ENCODE results near the gene PDZD8.

Gene PDZD8

DNA sequence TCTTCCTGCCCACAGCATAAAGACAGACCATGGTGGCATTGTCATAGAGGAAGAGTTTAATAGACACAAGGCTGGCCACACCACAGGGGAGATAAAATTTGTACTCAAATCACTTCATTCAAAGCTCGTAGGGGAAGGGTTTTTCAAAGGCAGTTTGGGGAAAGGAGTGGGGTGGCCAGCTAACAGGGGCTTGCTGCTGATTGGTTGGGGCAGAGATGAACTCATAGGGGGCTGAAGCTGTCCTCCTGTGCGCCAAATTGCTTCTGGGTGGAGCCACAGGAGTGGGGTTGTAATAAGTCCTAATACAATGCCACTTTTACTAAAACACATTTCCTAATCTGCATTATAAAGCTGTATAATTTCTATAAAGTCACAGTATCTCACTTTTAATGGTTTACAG, 22.5 kb downstream of the PDZD8 start:
- TF ChIP-seq EZH2phosphoT487 (IDR thresholded peaks at IDR 0.05; ENCODE audit: low read depth), result no peak
- TF ChIP-seq, protein P1, sequence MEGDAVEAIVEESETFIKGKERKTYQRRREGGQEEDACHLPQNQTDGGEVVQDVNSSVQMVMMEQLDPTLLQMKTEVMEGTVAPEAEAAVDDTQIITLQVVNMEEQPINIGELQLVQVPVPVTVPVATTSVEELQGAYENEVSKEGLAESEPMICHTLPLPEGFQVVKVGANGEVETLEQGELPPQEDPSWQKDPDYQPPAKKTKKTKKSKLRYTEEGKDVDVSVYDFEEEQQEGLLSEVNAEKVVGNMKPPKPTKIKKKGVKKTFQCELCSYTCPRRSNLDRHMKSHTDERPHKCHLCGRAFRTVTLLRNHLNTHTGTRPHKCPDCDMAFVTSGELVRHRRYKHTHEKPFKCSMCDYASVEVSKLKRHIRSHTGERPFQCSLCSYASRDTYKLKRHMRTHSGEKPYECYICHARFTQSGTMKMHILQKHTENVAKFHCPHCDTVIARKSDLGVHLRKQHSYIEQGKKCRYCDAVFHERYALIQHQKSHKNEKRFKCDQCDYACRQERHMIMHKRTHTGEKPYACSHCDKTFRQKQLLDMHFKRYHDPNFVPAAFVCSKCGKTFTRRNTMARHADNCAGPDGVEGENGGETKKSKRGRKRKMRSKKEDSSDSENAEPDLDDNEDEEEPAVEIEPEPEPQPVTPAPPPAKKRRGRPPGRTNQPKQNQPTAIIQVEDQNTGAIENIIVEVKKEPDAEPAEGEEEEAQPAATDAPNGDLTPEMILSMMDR (IDR thresholded peaks at IDR 0.05; ENCODE audit: low read depth, low read length), result no peak
- no peaks in the 10 kb centered on the region for H3K27me3 ChIP-seq (ENCODE audit: low read depth, low read length)
- H3K9me3 ChIP-seq (ENCODE audit: insufficient read depth, low read length), result no peaks in the 10 kb centered on the region
- H3K27ac ChIP-seq (ENCODE audit: low read length), result no peak overlapping the region
- no peak overlapping the region for H2AFZ ChIP-seq (ENCODE audit: low read depth, low read length)
- peaks cover 8% of the 10 kb centered on the region for H3K4me1 ChIP-seq (ENCODE audit: low read length)
- H3K36me3 ChIP-seq (replicated peaks; ENCODE audit: low read depth, low read length), result no peaks in the 10 kb centered on the region
- no peak overlapping the region for H3K4me3 ChIP-seq (ENCODE audit: low read length)
- H3K9ac ChIP-seq (ENCODE audit: low read length), result no peak overlapping the region
- peaks cover 59% of the 10 kb centered on the region for H3K79me2 ChIP-seq (ENCODE audit: low read length)
- no peak overlapping the region for H3K4me2 ChIP-seq (ENCODE audit: low read length)
- peaks cover 32% of the 10 kb centered on the region for H4K20me1 ChIP-seq (ENCODE audit: insufficient read depth, low read length)

DNA sequence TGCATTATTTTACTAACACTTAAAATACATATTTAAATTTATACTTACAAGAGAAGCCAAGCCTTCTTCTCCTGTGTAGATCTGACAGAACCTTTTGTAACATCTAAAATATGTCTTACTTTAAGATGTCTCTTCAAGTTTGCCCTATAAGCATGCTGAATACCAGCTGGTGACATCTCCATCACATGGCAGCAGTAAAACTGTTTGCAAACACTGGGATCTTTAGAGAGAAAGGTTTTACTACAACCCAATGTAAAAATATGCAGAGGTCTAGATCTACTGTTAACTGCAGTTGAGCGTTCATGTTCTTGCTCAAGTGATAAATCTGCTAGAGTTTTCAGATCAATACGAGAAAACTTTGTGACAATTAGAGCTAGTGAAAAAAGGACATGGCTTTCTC, 23.2 kb downstream of the PDZD8 start:
- peaks cover 36% of the 10 kb centered on the region for H4K20me1 ChIP-seq (ENCODE audit: insufficient read depth, low read length)
- no peaks in the 10 kb centered on the region for H3K27me3 ChIP-seq (ENCODE audit: low read depth, low read length)
- H3K9me3 ChIP-seq (ENCODE audit: insufficient read depth, low read length), result no peaks in the 10 kb centered on the region
- H2AFZ ChIP-seq (ENCODE audit: low read depth, low read length), result no peak overlapping the region
- H3K4me2 ChIP-seq (ENCODE audit: low read length), result no peak overlapping the region
- H3K36me3 ChIP-seq (replicated peaks; ENCODE audit: low read depth, low read length), result no peaks in the 10 kb centered on the region
- peaks cover 61% of the 10 kb centered on the region for H3K79me2 ChIP-seq (ENCODE audit: low read length)
- peaks cover 8% of the 10 kb centered on the region for H3K4me1 ChIP-seq (ENCODE audit: low read length)
- no peak overlapping the region for H3K27ac ChIP-seq (ENCODE audit: low read length)
- H3K4me3 ChIP-seq (ENCODE audit: low read length), result no peak overlapping the region
- no peak overlapping the region for H3K9ac ChIP-seq (ENCODE audit: low read length)
- TF ChIP-seq, protein P1 (IDR thresholded peaks at IDR 0.05; ENCODE audit: low read depth, low read length), result no peak
- TF ChIP-seq EZH2phosphoT487 (IDR thresholded peaks at IDR 0.05; ENCODE audit: low read depth), result no peak

DNA sequence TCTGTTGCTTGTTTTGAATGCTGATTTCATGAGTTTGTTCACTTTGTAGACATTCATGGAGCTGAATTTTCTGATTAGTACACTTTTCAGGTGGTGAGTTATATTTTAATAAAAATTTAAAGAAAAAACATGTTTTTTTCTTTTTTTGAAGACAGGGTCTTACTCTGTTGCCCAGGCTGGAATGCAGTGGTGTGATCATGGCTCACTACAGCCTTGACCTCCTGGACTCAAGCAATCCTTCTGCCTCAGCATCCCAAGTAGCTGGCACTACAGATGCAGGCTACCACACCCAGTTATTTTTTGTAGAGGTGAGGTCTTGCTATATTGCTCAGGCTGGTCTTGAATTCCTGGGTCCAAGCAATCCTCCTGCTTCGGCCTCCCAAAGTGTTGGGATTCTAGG, 23.7 kb downstream of the PDZD8 start:
- H4K20me1 ChIP-seq (ENCODE audit: insufficient read depth, low read length), result peaks cover 38% of the 10 kb centered on the region

DNA sequence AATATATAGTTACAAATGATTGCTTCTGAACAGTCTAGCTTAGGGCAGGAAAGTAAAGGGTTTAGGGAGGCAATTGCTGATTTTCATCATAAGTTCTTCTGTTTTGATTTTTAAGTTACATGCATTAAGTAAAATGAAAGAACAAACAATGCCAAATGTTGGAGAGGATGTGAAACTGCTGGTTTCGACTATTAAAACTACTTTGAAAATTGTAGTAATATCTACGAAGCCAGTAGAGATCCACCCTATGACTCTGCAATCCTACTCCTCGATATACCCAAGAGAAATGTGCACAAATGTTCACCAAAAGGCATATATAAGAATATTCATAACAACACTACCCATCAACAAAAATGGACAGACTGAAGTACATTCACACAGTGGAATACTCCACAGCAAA, 24.3 kb downstream of the PDZD8 start:
- no peak overlapping the region for H3K27ac ChIP-seq (ENCODE audit: low read length)
- no peaks in the 10 kb centered on the region for H3K36me3 ChIP-seq (replicated peaks; ENCODE audit: low read depth, low read length)
- peaks cover 8% of the 10 kb centered on the region for H3K4me1 ChIP-seq (ENCODE audit: low read length)
- H3K4me2 ChIP-seq (ENCODE audit: low read length), result peak overlapping the region; percentile 60
- H3K9ac ChIP-seq (ENCODE audit: low read length), result no peak overlapping the region
- H3K9me3 ChIP-seq (ENCODE audit: insufficient read depth, low read length), result no peaks in the 10 kb centered on the region
- H3K4me3 ChIP-seq (ENCODE audit: low read length), result no peak overlapping the region; the same call in 1 of the 2 replicates
- H2AFZ ChIP-seq (ENCODE audit: low read depth, low read length), result no peak overlapping the region
- H3K79me2 ChIP-seq (ENCODE audit: low read length), result peaks cover 67% of the 10 kb centered on the region
- no peaks in the 10 kb centered on the region for H3K27me3 ChIP-seq (ENCODE audit: low read depth, low read length)
- peaks cover 39% of the 10 kb centered on the region for H4K20me1 ChIP-seq (ENCODE audit: insufficient read depth, low read length)
- no peak for TF ChIP-seq EZH2phosphoT487 (IDR thresholded peaks at IDR 0.05; ENCODE audit: low read depth)
- TF ChIP-seq, protein P1 (IDR thresholded peaks at IDR 0.05; ENCODE audit: low read depth, low read length), result no peak

More for the DNA sequence above, 23.7 kb downstream of the PDZD8 start:
- Histone ChIP-seq H3K27me3 (ENCODE audit: low read depth, low read length) (no peaks in the 10 kb centered on the region), H3K36me3 (replicated peaks; ENCODE audit: low read depth, low read length) (no peaks in the 10 kb centered on the region), H3K4me3 (ENCODE audit: low read length) (no peak overlapping the region), H3K79me2 (ENCODE audit: low read length) (peaks cover 63% of the 10 kb centered on the region), H3K4me1 (ENCODE audit: low read length) (peaks cover 8% of the 10 kb centered on the region), H3K27ac (ENCODE audit: low read length) (no peak overlapping the region), H3K9ac (ENCODE audit: low read length) (no peak overlapping the region), H3K9me3 (ENCODE audit: insufficient read depth, low read length) (no peaks in the 10 kb centered on the region), H3K4me2 (ENCODE audit: low read length) (no peak overlapping the region), H2AFZ (ENCODE audit: low read depth, low read length) (no peak overlapping the region)
- TF ChIP-seq, protein P1 (IDR thresholded peaks at IDR 0.05; ENCODE audit: low read depth, low read length), result no peak
- no peak for TF ChIP-seq EZH2phosphoT487 (IDR thresholded peaks at IDR 0.05; ENCODE audit: low read depth)
